GM21576 (cell line): ENCODE results near the gene CTXND2.

Experiments used
- ATAC-seq: cut with Tn5 transposase; IDR thresholded peaks from one replicate; pipeline ENCODE4 v1.9.1; 2021; ENCODE audit warnings: mild to moderate bottlenecking, moderate library complexity; ENCODE audit not compliant: unreplicated experiment

Gene CTXND2

GRCh38 chr1:150955280-150955679 lies 68.3 kb downstream of the CTXND2 start:
- no peak for ATAC-seq

- no peak for ATAC-seq
These were observed 70.7 kb downstream of the CTXND2 start for GRCh38 chr1:150957666-150958065.

DNA sequence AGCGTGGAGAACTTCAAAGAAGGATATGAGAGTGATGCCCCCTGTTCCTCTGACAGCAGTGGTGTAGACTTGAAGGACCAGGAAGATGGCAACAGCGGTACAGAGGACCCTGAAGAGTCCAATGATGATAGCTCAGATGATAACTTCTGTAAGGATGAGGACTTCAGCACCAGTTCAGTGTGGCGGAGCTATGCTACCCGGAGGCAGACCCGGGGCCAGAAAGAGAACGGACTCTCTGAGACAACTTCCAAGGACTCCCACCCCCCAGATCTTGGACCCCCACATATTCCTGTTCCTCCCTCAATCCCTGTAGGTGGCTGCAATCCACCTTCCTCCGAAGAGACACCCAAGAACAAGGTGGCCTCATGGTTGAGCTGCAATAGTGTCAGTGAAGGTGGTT lies 73.7 kb downstream of the CTXND2 start:
- no peak for ATAC-seq

GRCh38 chr1:150961756-150962155 lies 74.8 kb downstream of the CTXND2 start:
- ATAC-seq = no peak
